WTC11 (cell line): ENCODE data around the gene FSTL4.

ENCODE experiments used
- ATF2 ChIP-seq: sonication (generic); formaldehyde crosslinking; IDR thresholded peaks from 2 replicates; pipeline ENCODE4 v1.8.1; 2022; ENCODE audit warnings: low read depth, missing genetic modification reagents, borderline replicate concordance
- CREM ChIP-seq: sonication (generic); formaldehyde crosslinking; IDR thresholded peaks from 2 replicates; pipeline ENCODE4 v1.8.1; 2022; ENCODE audit warnings: mild to moderate bottlenecking, missing genetic modification reagents, moderate library complexity
- CTCF ChIP-seq: fragments of 200-600 bp; IDR thresholded peaks from 2 replicates; pipeline ENCODE4 v1.8.0; 2022; ENCODE audit warnings: antibody characterized with exemption
- FOXJ3 ChIP-seq: sonication (generic); formaldehyde crosslinking; IDR thresholded peaks from 2 replicates; pipeline ENCODE4 v1.9.0; 2021; ENCODE audit warnings: missing genetic modification reagents, mild to moderate bottlenecking, borderline replicate concordance
- KAT7 ChIP-seq: sonication (generic); formaldehyde crosslinking; IDR thresholded peaks from 2 replicates; pipeline ENCODE4 v1.8.1; 2023; ENCODE audit warnings: missing genetic modification reagents, mild to moderate bottlenecking, borderline replicate concordance
- MAX ChIP-seq: sonication (generic); formaldehyde crosslinking; IDR thresholded peaks from 2 replicates; pipeline ENCODE4 v1.8.0; 2022; ENCODE audit warnings: mild to moderate bottlenecking, missing genetic modification reagents
- NFYB ChIP-seq: sonication (generic); formaldehyde crosslinking; conservative IDR thresholded peaks from 2 replicates; pipeline ENCODE4 v1.8.0; 2022; ENCODE audit warnings: low read depth, missing genetic modification reagents
- SP1 ChIP-seq: sonication (generic); formaldehyde crosslinking; conservative IDR thresholded peaks from 2 replicates; pipeline ENCODE4 v1.8.1; 2022; ENCODE audit warnings: missing genetic modification reagents
- USF1 ChIP-seq: sonication (generic); formaldehyde crosslinking; IDR thresholded peaks from 2 replicates; pipeline ENCODE4 v1.8.0; 2022; ENCODE audit warnings: mild to moderate bottlenecking, missing genetic modification reagents
- ZNF121 ChIP-seq: sonication (generic); formaldehyde crosslinking; IDR thresholded peaks from 2 replicates; pipeline ENCODE4 v1.8.0; 2023; ENCODE audit warnings: missing genetic modification reagents

GRCh38 chr5:133489632-133490031 lies 122.7 kb downstream of the FSTL4 start:
- TF ChIP-seq CTCF (no peak), FOXJ3 (CRISPR knock-in tag) (no peak), USF1 (no peak), ATF2 (CRISPR knock-in tag) (no peak), NFYB (CRISPR knock-in tag) (no peak), SP1 (CRISPR knock-in tag) (no peak), MAX (CRISPR knock-in tag) (no peak), KAT7 (CRISPR knock-in tag) (no peak), CREM (CRISPR knock-in tag) (no peak), ZNF121 (CRISPR knock-in tag) (no peak)
